HFFc6 (cell line): ENCODE results near the gene KCNQ1OT1. TPM values are rescaled to one million over a fixed set of nuclear protein-coding genes. Genes with fewer than 3 reads are reported as not detected.

Source experiments
- DNase-seq: peaks from one replicate; pipeline ENCODE4 v3.0.0-alpha.2; 2018
- H3K27ac Mint-ChIP-seq: 2 replicates; pipeline ENCODE4 v1.8.0; 2020; ENCODE audit warnings: mild to moderate bottlenecking, mixed read lengths
- H3K27me3 Mint-ChIP-seq: 2 replicates; pipeline ENCODE4 v1.8.0; 2021; ENCODE audit warnings: mild to moderate bottlenecking, moderate library complexity, mixed read lengths; ENCODE audit not compliant: insufficient read depth
- H3K36me3 Mint-ChIP-seq: 2 replicates; pipeline ENCODE4 v1.8.0; 2021; ENCODE audit warnings: low read depth, mixed read lengths
- H3K4me1 Mint-ChIP-seq: 2 replicates; pipeline ENCODE4 v1.8.0; 2020; ENCODE audit warnings: low read depth, mixed read lengths
- H3K4me3 Mint-ChIP-seq: 2 replicates; pipeline ENCODE4 v1.8.0; 2020; ENCODE audit warnings: mild to moderate bottlenecking, moderate library complexity, mixed read lengths
- H3K9me3 Mint-ChIP-seq: 2 replicates; pipeline ENCODE4 v1.8.0; 2020; ENCODE audit warnings: mild to moderate bottlenecking, mixed read lengths
- long read RNA-seq: library from polyadenylated mRNA; unstranded; transcript quantifications from one replicate; pipeline ENCODE4 v2.0.0, GENCODE V29; 2019
- total RNA-seq, 6 experiments: library from RNA; stranded (reverse); fragmentation: NEBNext Ultra II Directional; extraction: Animal tissue kit (Norgen Biotek cat#: 25700); gene quantifications; 2 replicates in 1 of 6; 3 replicates in 5 of 6; pipeline ENCODE4 v1.2.3, GENCODE V29; 2021
- TF ChIP-seq, protein P1 (sequence below): fragments of 200-600 bp; sonication (generic); IDR thresholded peaks from 2 replicates; pipeline ENCODE4 v1.5.0; 2021; ENCODE audit warnings: antibody characterized with exemption, mild to moderate bottlenecking

Gene KCNQ1OT1
- total RNA-seq, result under 1 TPM; 0.41 to 0.76 (median 0.43) TPM
- long read RNA-seq, full-length matches to known transcripts, result 4 of 4 reads
- long read RNA-seq, partial matches to known transcripts, result 0 of 4 reads
- long read RNA-seq, other reads (novel, unspliced or antisense), result 0 of 4 reads

DNA sequence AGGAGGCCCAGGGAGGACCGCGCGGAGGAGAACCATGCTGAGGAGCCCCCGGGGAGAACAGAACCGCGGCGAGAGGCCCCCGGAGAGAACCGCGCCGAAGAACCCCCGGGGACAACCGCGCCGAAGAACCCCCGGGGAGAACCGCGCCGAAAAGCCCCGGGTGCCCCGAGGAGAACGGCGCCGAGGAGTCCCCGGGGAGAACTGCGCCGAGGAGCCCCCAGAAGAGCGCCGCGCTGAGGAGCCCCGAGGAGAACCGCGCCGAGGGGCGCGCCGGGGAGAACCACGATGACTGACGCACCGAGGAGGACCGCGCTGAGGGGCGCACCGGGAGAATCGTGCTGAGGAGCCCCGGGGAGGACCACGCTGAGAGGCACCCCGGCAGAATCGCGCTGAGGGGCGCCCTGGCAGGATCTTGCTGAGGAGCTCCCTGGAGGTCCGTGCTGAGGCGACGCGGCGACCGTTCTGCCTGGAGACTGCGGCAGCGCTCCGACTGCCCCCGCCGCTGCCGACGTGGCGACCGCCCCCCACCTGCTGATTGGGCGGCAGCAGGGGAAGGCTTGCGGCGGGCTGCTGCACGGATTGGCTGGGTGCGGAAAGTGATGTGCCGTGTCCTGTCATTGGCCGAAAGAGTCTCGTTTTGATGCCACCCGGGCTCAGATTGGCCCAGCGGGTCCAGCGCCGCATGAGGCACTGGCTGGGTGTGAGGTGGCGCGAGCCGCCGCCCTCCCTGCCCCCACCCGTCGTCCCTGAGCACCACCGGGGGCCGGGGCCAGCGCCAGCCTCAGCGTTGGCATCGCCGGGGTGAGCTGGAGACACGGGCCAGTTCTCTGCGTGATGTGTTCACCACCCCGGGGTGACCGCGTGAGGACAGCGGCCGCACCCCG lies at the start of gene KCNQ1OT1:
KCNQ1OT1 (minus strand) TSS at position 464 of the 884 bp plus-strand sequence.
- peaks cover 11% of the 10 kb centered on the region for H3K36me3 Mint-ChIP-seq
- DNase-seq, result peak; percentile 87
- peaks cover 33% of the 10 kb centered on the region for H3K4me1 Mint-ChIP-seq
- peaks cover 10% of the 10 kb centered on the region; the same call in 1 of the 2 replicates for H3K9me3 Mint-ChIP-seq
- H3K27ac Mint-ChIP-seq, result peak within 1 kb of the TSS; percentile 81
- TF ChIP-seq, protein P1, sequence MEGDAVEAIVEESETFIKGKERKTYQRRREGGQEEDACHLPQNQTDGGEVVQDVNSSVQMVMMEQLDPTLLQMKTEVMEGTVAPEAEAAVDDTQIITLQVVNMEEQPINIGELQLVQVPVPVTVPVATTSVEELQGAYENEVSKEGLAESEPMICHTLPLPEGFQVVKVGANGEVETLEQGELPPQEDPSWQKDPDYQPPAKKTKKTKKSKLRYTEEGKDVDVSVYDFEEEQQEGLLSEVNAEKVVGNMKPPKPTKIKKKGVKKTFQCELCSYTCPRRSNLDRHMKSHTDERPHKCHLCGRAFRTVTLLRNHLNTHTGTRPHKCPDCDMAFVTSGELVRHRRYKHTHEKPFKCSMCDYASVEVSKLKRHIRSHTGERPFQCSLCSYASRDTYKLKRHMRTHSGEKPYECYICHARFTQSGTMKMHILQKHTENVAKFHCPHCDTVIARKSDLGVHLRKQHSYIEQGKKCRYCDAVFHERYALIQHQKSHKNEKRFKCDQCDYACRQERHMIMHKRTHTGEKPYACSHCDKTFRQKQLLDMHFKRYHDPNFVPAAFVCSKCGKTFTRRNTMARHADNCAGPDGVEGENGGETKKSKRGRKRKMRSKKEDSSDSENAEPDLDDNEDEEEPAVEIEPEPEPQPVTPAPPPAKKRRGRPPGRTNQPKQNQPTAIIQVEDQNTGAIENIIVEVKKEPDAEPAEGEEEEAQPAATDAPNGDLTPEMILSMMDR, result no peak; the same call in 1 of the 2 replicates
- peak within 1 kb of the TSS; percentile 96 for H3K4me3 Mint-ChIP-seq
- peaks cover 17% of the 10 kb centered on the region for H3K27me3 Mint-ChIP-seq

DNA sequence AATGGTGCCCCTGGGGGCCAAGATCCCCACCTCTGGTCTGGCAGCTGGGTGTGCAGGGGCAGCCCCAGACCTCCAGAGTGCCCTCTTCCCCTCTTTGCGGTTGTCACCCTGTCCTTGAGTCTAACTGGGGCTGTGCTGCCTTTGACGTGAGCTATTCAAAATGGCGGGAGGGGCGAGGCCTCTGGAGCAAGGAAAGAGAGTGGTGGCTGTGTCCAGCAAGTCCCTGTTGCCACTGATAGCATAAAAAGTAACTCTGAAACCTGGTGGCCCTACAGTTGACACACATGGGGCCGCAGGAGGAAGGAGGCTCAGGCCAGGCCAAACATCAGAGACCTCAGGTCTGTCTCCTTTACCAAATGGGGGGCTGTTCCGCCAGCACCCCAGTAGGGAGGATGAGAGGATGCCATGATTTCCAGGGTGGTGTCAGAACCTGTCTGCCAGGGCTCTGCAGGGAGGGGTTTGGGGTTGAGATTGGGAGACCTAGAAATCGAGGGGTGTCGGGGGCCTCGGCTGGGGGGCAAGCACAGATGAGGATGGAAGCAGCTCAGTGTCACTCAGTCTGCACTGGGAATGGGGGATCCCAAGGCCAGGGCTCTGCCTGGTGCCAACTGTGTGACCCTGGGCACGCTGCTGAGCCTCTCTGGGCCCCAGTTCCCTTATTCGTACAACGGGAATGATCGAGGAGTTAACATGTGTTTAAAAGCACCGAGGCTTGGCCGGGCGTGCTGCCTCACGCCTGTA lies 49.2 kb upstream of the KCNQ1OT1 start:
- no peak overlapping the region for H3K4me3 Mint-ChIP-seq
- TF ChIP-seq, protein P1, result no peak
- H3K9me3 Mint-ChIP-seq, result no peaks in the 10 kb centered on the region; the same call in 1 of the 2 replicates
- H3K36me3 Mint-ChIP-seq, result no peaks in the 10 kb centered on the region
- H3K4me1 Mint-ChIP-seq, result 0 out of 2 replicates have a peak, but pooled peaks cover 5% of the 10 kb centered on the region
- H3K27ac Mint-ChIP-seq, result no peak overlapping the region
- DNase-seq, result no peak
- peaks cover 49% of the 10 kb centered on the region for H3K27me3 Mint-ChIP-seq

- H3K4me1 Mint-ChIP-seq, result 0 out of 2 replicates have a peak, but pooled peaks cover 5% of the 10 kb centered on the region
- no peak overlapping the region for H3K4me3 Mint-ChIP-seq
Observed at GRCh38 chr11:2748061-2748813, 48.4 kb upstream of the KCNQ1OT1 start.

GRCh38 chr11:2747248-2748027 lies 47.6 kb upstream of the KCNQ1OT1 start:
- H3K27ac Mint-ChIP-seq, result no peak overlapping the region

More at GRCh38 chr11:2748061-2748813, 48.4 kb upstream of the KCNQ1OT1 start:
- Mint-ChIP-seq H3K9me3 (no peaks in the 10 kb centered on the region), H3K27me3 (peaks cover 42% of the 10 kb centered on the region), H3K27ac (no peak overlapping the region), H3K36me3 (no peaks in the 10 kb centered on the region)
- TF ChIP-seq, protein P1, result no peak
- no peak for DNase-seq

More at GRCh38 chr11:2747248-2748027, 47.6 kb upstream of the KCNQ1OT1 start:
- TF ChIP-seq, protein P1, result no peak
- DNase-seq, result no peak
- no peak overlapping the region for H3K4me3 Mint-ChIP-seq
- H3K27me3 Mint-ChIP-seq, result peaks cover 36% of the 10 kb centered on the region
- no peaks in the 10 kb centered on the region for H3K36me3 Mint-ChIP-seq
- H3K9me3 Mint-ChIP-seq, result no peaks in the 10 kb centered on the region
- 0 out of 2 replicates have a peak, but pooled peaks cover 3% of the 10 kb centered on the region for H3K4me1 Mint-ChIP-seq
